Breast epithelium (tissue), 3 donors: ENCODE results near the gene HBS1L.

Experiments
- POLR2A ChIP-seq: fragments of 450-650 bp; IDR thresholded peaks from one replicate; pipeline ENCODE4 v1.6.1; 2016; ENCODE audit warnings: antibody characterized with exemption, mild to moderate bottlenecking, moderate library complexity
- POLR2AphosphoS5 ChIP-seq, 3 donors: sonication (generic); formaldehyde crosslinking; IDR thresholded peaks; one replicate each; pipeline ENCODE4 v1.6.1; 2017; ENCODE audit warnings: antibody characterized with exemption in 3 of 3
- TF ChIP-seq, protein P1 (sequence below), 3 donors: fragments of 450-650 bp; IDR thresholded peaks; one replicate each; pipeline ENCODE4 v1.5.1; 2016 to 2017; ENCODE audit warnings: antibody characterized with exemption in 3 of 3, mild to moderate bottlenecking in 3 of 3, moderate library complexity in 3 of 3

GRCh38 chr6:135046912-135047311 is 7.7 kb downstream of the HBS1L start:
- TF ChIP-seq POLR2AphosphoS5 (IDR thresholded peaks at IDR 0.05) (no peak), POLR2A (no peak)
- TF ChIP-seq, protein P1, sequence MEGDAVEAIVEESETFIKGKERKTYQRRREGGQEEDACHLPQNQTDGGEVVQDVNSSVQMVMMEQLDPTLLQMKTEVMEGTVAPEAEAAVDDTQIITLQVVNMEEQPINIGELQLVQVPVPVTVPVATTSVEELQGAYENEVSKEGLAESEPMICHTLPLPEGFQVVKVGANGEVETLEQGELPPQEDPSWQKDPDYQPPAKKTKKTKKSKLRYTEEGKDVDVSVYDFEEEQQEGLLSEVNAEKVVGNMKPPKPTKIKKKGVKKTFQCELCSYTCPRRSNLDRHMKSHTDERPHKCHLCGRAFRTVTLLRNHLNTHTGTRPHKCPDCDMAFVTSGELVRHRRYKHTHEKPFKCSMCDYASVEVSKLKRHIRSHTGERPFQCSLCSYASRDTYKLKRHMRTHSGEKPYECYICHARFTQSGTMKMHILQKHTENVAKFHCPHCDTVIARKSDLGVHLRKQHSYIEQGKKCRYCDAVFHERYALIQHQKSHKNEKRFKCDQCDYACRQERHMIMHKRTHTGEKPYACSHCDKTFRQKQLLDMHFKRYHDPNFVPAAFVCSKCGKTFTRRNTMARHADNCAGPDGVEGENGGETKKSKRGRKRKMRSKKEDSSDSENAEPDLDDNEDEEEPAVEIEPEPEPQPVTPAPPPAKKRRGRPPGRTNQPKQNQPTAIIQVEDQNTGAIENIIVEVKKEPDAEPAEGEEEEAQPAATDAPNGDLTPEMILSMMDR (IDR thresholded peaks at IDR 0.05), result no peak
